Astrocyte of the cerebellum (primary cell): ENCODE results near the gene CALHM1.

Source experiments
- DNase-seq: peaks from one replicate; pipeline ENCODE4 v3.0.0-alpha.2; 2011; ENCODE audit warnings: low read depth
- H3K4me3 ChIP-seq: 2 replicates; pipeline ENCODE4 v1.5.1; 2011; ENCODE audit warnings: mild to moderate bottlenecking, low read depth, low read length, moderate library complexity
- in situ Hi-C: cut with HindIII; loops from 2 replicates; pipeline ENCODE4 v1.10.0; 2017; ENCODE audit warnings: low sequenced_read_pairs
- TF ChIP-seq, protein P1 (sequence below): IDR thresholded peaks from 2 replicates; pipeline ENCODE4 v1.5.1; 2012; ENCODE audit warnings: low read length, low read depth, moderate library complexity, mild to moderate bottlenecking; ENCODE audit errors: missing control alignments

CALHM1 gene

DNA sequence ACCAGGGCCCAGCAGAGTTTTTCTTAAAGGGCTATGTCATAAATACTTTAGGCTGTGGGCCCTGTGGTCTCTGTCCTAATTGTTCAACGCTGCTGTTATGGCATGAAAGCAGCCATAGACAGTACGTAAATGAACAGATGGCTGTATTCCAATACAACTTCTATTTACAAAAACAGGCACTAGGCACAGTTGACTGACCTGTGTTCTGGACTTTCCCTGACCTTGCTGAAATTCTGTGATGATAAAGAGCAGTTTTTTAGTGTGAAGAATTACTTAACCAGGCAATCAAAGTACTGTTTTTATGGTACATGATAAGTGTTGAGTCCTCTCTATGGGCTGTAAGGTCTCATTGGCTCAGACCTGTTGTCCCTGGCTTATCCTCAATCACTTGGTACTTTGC, 45.1 kb downstream of the CALHM1 start:
- no peak overlapping the region for H3K4me3 ChIP-seq
- in situ Hi-C loops, result loop anchor here (10.0 kb wide), 1 partner anchor 61 kb away; the partner anchor contains the start of gene CALHM3
- TF ChIP-seq, protein P1, sequence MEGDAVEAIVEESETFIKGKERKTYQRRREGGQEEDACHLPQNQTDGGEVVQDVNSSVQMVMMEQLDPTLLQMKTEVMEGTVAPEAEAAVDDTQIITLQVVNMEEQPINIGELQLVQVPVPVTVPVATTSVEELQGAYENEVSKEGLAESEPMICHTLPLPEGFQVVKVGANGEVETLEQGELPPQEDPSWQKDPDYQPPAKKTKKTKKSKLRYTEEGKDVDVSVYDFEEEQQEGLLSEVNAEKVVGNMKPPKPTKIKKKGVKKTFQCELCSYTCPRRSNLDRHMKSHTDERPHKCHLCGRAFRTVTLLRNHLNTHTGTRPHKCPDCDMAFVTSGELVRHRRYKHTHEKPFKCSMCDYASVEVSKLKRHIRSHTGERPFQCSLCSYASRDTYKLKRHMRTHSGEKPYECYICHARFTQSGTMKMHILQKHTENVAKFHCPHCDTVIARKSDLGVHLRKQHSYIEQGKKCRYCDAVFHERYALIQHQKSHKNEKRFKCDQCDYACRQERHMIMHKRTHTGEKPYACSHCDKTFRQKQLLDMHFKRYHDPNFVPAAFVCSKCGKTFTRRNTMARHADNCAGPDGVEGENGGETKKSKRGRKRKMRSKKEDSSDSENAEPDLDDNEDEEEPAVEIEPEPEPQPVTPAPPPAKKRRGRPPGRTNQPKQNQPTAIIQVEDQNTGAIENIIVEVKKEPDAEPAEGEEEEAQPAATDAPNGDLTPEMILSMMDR, result no peak
- DNase-seq, result no peak
